OCI-M1 (cell line): ENCODE measurements around the gene FAM72B.
"Not testable (repeated sequence)": the region's sequence is repeated elsewhere in the genome, so short reads cannot be mapped to it uniquely, and the experiment has no call there.

Source experiments
- DNase-seq: peaks from one replicate; lab custom pipeline; 2025; lab: John Stamatoyannopoulos, UW

FAM72B gene

DNA sequence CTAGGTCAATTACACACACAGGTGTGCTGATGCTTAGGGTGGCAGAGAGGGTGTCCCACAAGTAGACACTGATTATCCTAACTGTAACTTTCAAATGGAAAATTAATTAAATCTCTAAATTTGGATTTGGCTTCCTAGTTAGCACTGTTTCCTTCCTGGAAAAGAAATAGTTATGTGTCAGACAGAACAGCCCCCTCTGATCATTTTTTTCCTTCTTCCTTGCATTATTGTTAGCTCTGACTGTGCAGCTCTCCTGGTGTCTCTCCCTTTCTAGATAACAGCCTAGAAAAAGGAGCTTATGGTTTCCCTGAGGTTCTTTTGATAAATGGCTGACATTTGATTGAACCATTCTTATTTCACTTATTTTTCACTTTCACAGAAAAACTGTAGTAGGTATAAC is 31.4 kb downstream of the FAM72B start:
- not testable (repeated sequence) for DNase-seq

DNA sequence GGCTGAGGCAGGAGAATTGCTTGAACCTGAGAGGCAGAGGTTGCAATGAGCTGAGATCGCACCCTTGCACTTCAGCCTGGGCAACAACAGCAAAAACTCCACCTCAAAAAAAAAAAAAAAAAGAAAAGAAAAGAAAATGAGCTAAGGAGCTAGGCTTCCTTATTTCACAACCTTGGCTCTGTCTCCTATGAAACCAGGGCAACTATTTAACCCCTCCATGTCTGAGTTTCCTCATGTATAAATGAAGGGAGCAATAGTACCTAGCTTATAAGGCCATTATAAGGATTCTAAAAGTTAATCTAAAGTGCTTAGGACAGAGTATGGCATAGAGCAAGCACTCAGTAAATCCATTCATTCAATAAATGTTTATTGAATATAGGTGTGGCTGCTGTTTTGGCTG is 32.8 kb downstream of the FAM72B start:
- not testable (repeated sequence) for DNase-seq

DNA sequence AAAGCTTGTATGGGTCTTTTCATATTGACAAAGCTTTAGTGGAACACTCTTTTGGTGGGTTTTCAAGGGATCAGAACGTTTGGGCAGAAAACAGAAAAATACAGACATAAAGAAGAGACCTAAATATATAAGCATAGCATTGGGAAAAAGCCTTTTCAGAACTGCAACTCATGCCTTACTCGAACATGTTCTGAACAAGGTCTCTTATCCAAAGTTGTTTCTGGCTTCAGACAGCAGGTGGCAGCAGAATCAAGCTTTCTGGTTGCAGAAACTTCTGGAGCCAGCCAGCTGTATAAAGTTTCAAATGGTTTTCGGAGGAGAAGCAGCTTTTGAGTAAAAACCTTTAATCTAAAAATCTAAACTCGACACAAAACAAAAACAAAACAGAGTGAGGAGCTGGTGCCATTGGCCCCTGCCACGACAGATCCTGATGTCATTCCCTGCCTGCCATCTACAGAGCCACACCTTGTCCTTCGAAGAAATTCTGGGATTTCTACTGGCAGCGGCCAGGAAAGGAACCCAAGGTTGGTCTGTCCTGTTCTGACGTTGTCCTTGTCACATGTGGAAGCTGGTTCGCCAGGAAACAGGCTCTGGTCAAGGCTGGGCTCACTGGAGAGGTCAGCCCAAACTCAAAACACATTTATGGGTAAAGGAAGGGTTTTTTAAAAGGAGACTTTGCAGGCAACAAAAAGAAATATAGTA is 35.5 kb downstream of the FAM72B start:
- not testable (repeated sequence) for DNase-seq

DNA sequence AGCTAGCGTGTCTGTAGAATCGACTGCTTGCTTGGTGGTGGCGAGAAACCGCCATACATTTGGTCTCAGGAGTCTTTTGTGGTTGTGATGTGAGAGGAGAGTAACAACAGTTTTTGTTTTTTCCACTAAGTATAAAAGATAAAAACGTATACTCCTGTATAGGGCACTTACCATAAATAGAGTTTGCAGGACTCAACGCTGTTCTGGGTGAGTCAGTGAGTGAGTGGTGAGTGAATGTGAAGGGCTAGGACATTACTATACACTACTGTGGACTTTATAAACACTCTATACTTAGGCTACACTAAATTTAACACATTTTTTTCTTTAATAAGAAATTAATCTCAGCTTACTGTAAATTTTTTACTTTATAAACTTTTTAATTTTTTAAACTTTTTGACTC is 43.7 kb downstream of the FAM72B start:
- DNase-seq, result not testable (repeated sequence)

DNA sequence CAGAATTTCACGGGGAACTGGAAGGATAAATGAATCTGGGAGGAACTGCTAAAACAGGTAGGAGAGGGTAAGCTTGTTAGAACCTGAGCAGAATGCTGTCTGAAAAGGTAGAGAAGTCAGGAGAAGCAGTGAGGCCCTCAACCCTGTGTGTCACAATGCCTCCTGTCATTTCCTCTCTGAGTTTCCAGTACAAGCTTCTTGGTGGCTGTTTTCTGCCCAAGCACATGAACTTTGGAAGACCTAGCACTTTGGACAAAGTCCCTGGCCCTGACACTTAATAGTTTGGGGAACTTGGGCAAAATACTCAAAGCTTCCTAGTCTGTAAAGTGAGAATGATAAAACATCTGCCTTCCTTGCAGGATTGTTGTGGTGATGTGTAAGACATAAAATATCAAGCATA is 52.6 kb downstream of the FAM72B start:
- DNase-seq, result not testable (repeated sequence)

DNA sequence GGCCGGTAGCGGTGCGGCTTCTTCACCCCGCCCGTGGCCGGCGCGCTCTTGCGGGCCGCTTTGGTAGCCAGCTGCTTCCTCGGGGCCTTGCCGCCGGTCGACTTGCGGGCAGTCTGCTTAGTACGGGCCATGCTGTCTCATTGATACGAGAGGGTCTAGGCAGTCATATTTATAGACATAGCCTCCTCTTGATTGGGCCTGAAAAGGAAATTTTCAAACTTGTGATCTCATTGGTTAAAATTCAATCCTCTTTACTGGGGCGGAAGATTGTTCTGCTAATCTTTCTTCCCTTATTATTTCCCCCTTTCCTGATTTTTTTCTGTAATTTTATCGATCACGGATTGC is 65.7 kb downstream of the FAM72B start:
- not testable (repeated sequence) for DNase-seq
